Motor neuron (in vitro differentiated cells): Measurements from ENCODE around the gene CAV2. TPM values are rescaled to one million over a fixed set of nuclear protein-coding genes. Genes with fewer than 3 reads are reported as not detected.
A peak's percentile ranks its signal among the peaks of the same experiment; 100 is the strongest.

Experiments used
- ATAC-seq, 8 experiments: fragments of 200-7000 bp; cut with Tn5 transposase; replicated peaks in 6 of 8; 2 replicates each; pipeline ENCODE4 v1.8.0; 2021; ENCODE audit warnings: mild to moderate bottlenecking in 8 of 8, moderate library complexity in 8 of 8
- H3K27ac ChIP-seq, 2 donors: fragments of 250-450 bp; sonication (Bioruptor Pico); 2 replicates each; pipeline ENCODE4 v1.9.0; 2021; ENCODE audit warnings: antibody characterized with exemption in 2 of 2, mild to moderate bottlenecking in 2 of 2, moderate library complexity in 1 of 2
- H3K4me1 ChIP-seq, 2 donors: fragments of 250-450 bp; sonication (Bioruptor Pico); replicated peaks in 1 of 2; 2 replicates each; pipeline ENCODE4 v1.6.1; 2021; ENCODE audit warnings: antibody characterized with exemption in 2 of 2, mild to moderate bottlenecking in 2 of 2, moderate library complexity in 1 of 2
- H3K4me3 ChIP-seq, 5 donors: fragments of 250-450 bp; sonication (Bioruptor Pico); 2 replicates each; pipeline ENCODE4 v1.9.0; 2021; ENCODE audit warnings: antibody characterized with exemption in 5 of 5, mild to moderate bottlenecking in 5 of 5, moderate library complexity in 4 of 5
- WGBS, 10 experiments: fragments of 450-650 bp; shearing (Covaris generic); methylation state at CpG; one replicate each; pipeline ENCODE4 v1.0.0; 2022; 5-methylcytosine and 5-hydroxymethylcytosine counted together
- in situ Hi-C, 9 experiments: fragments of 400-800 bp; cut with MboI; loops; one replicate each; pipeline ENCODE4 v1.15.0; 2021; ENCODE audit warnings: low sequenced_read_pairs in 9 of 9, low pct_unique_long_range_greater_than_20kb in 2 of 9; ENCODE audit not compliant: unreplicated experiment in 9 of 9
- total RNA-seq, 8 experiments: library from RNA; unstranded; fragments of 300-600 nt; gene quantifications; 2 replicates each; pipeline versions ENCODE4 v1.2.3 to v1.2.4, GENCODE V29; 2022

The CAV2 gene
- total RNA-seq, 8 experiments from 2014 or later, result 2.3 to 37.3 (median 4.9) TPM

DNA sequence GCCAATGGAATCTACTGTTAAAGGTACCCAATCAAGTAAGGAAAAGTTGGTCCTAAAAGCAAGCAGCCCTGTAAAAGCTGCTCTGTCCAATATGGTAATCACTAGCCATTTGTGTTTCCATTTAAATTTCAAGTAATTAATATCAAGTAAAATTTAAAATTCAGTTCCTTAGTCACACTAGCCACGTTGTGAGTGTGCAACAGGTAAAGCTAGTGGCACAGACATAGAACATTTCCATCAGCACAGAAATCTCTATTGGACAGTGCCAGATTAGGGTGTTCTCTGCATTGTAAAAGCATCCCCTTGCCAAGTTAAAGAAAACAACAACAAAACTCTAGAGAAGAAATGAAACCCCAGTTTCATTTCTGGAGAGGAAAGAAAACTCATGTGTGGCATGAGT, 29.7 kb downstream of the CAV2 start:
- Histone ChIP-seq H3K4me3 (no peak overlapping the region), H3K4me1 (peaks cover 2 to 6% of the 10 kb centered on the region in 2 donors), H3K27ac (no peak overlapping the region)
- WGBS, 10 experiments, result 9 to 71% (median 37%) methylated on average over 1 of the region's 1 CpG; no CpG with 5 or more reads in 2 of the 10 experiments
- in situ Hi-C loops, result no loop called here
- no peak for ATAC-seq

DNA sequence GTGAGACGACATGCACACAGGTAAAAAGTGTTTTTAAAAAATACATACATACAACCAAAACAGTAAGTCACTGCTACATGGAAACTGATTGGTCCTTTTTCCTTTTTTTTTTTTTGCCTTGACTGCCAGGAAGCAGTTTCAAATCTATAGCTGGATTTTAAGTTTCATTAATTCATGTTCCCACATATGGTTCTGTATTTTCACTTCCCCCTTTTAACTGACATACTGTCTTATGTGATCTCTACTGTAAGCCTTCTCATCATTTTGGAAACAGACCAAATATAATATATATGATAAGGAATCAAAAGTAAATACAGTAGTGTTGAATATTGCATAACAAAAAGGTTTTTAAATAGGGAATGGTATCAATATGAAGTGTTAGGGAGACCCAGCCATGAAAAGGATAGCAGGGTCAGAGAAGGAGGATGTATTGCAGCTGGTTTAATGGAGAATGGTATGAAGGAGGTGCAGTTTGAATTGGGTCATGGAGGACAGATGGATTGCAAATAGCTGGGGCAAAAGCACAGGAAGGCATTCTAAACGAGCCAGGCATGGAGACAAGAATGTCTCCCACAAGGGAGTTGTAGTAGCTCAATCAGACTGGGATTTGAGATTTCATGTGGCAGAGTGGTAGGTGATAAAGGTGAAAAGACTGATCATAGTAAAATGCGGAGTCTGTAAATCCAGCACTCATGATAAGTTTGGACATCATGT, 30.7 kb downstream of the CAV2 start:
- in situ Hi-C loops, result no loop called here

GRCh38 chr7:116532102-116532688, 32.7 kb downstream of the CAV2 start:
- H3K4me1 ChIP-seq, result peaks cover 0 to 4% of the 10 kb centered on the region in 2 donors
- in situ Hi-C loops, result no loop called here
- 0 to 96% (median 68%) methylated on average over 1 to 3 of the region's 3 CpGs; no CpG with 5 or more reads in 2 of the 10 experiments for WGBS, 10 experiments
- H3K4me3 ChIP-seq, result no peak overlapping the region
- H3K27ac ChIP-seq, result no peak overlapping the region
- ATAC-seq, result peak in 3 of 8 experiments; percentile 10 to 74 (median 40)

More for the DNA sequence above, 30.7 kb downstream of the CAV2 start:
- Histone ChIP-seq H3K27ac (no peak overlapping the region), H3K4me1 (peaks cover 0 to 6% of the 10 kb centered on the region in 2 donors), H3K4me3 (no peak overlapping the region)
- no peak for ATAC-seq
- WGBS, 10 experiments, result 46 to 100% (median 80%) methylated on average over 1 to 3 of the region's 3 CpGs

DNA sequence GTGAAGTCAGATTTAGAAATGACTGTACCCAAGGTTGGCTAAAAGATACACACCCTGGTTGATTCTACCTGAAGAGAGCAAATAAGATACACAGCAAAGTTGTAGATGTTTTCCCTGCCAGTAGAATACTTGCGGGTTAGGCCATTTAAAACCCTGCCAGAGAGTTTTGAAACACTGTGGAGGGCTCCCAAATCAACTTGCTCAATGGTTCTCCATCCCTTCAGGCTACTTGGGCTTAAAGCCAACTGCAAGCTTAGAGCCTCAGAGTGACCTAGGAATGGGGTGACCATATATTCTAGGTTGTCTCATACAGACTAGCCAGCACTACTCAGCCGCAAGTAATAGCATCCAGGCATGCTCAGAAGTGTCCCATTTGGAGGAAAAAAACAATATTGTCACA, 35.3 kb downstream of the CAV2 start:
- 0 to 100% (median 87%) methylated on average over 1 to 2 of the region's 2 CpGs; no CpG with 5 or more reads in 2 of the 10 experiments for WGBS, 10 experiments
- no peak for ATAC-seq
- in situ Hi-C loops, result no loop called here

DNA sequence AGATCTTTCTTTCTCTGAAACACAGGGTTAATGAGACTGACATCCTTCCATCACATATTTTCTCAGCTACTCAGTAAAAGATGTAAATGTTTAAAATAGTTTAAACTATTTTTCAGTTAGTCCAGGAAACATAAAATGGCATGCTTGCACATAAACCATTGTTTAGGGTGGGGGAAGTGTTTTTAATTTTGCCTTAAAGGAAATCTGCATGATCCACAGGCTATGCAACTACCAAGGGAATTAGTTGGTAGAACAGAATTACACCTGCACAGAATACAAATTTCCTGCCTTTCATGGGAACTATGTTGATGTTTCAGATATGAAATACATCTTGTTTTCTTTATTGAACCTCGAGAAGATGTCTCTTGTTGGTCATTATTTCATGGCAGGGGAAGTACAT, 35.9 kb downstream of the CAV2 start:
- in situ Hi-C loops, result no loop called here
- 17 to 88% (median 78%) methylated on average over 1 of the region's 1 CpG; no CpG with 5 or more reads in 2 of the 10 experiments for WGBS, 10 experiments
- H3K4me3 ChIP-seq, result no peak overlapping the region
- H3K27ac ChIP-seq, result no peak overlapping the region
- H3K4me1 ChIP-seq, result no peaks in the 10 kb centered on the region
- ATAC-seq, result no peak

More for the DNA sequence above, 35.3 kb downstream of the CAV2 start:
- Histone ChIP-seq H3K4me1 (no peaks in the 10 kb centered on the region), H3K4me3 (no peak overlapping the region), H3K27ac (no peak overlapping the region)

DNA sequence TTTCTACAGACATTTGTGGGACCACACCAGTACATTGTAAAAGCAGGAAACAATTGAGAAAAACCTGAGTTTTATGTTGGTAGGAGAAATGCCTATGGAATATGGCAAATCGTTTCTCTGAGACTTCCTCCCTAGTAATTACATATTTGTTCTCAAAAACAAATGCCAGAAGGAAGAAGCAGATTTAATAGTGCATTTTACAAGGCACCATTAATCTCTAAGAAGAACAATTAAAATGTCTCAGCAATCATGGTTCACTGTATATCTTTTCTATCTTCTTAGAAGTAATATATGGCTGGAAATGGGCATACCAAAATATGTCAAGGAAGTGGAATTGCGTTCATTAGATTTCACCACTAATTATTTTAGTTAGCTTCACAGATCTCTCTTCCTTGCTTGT, 38.6 kb downstream of the CAV2 start:
- no peak overlapping the region for H3K27ac ChIP-seq
- 17 to 100% (median 80%) methylated on average over 1 to 2 of the region's 2 CpGs; no CpG with 5 or more reads in 1 of the 10 experiments for WGBS, 10 experiments
- H3K4me3 ChIP-seq, result no peak overlapping the region
- in situ Hi-C loops, result no loop called here
- no peaks in the 10 kb centered on the region for H3K4me1 ChIP-seq
- no peak for ATAC-seq

DNA sequence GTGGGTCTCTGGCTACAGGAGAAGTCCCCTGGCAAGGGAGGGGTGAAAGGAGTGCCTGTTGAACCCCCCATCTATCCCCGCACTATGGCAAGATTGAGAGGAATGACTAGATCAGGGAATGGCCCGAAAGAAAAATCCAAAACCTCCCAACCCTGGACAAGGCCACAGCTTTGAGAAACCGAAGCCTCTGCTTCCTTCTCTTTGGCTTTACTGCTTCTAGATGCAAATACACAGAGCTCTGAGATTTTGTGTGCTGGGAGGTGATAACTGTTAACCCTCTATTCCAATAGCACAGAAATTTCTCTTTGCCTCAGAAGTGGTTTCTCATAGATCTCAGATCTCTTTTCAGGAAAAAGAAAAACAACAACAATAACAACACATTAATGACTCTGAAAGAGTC, 40.3 kb downstream of the CAV2 start:
- in situ Hi-C loops, result no loop called here
- WGBS, 10 experiments, result 90 to 100% (median 100%) methylated on average over 1 to 3 of the region's 3 CpGs; no CpG with 5 or more reads in 5 of the 10 experiments
- no peak overlapping the region for H3K27ac ChIP-seq
- H3K4me3 ChIP-seq, result no peak overlapping the region
- H3K4me1 ChIP-seq, result no peaks in the 10 kb centered on the region
- no peak for ATAC-seq

GRCh38 chr7:116540743-116541142, 41.2 kb downstream of the CAV2 start:
- Histone ChIP-seq H3K4me3 (no peak overlapping the region), H3K4me1 (no peaks in the 10 kb centered on the region), H3K27ac (no peak overlapping the region)
- ATAC-seq, result no peak
- in situ Hi-C loops, result no loop called here

DNA sequence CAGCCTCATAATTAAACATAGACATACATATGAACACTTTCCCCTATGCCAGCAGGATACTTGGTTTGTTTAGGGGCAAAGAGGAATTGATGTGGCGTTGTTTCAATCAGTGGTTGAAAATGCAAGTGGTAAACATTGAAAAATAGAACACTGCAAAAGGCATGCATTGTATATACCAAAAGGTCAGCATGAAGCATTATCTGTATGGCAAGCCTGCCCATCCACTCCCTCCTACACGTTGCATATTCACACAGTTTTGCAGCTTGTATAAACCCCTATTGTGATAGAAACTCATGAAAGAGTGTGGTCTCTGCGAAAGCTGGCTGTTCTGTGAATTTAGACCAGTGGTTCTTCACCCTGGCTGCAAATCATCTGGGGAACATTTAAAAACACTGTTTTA, 42.4 kb downstream of the CAV2 start:
- no peak for ATAC-seq
- in situ Hi-C loops, result no loop called here
- H3K27ac ChIP-seq, result no peak overlapping the region

GRCh38 chr7:116542618-116543017, 43.1 kb downstream of the CAV2 start:
- no peak for ATAC-seq
- Histone ChIP-seq H3K4me3 (no peak overlapping the region), H3K27ac (no peak overlapping the region), H3K4me1 (peaks cover 2% of the 10 kb centered on the region in 2 donors)
- in situ Hi-C loops, result no loop called here
- WGBS, 10 experiments, result 43 to 100% (median 83%) methylated on average over 1 to 2 of the region's 2 CpGs; no CpG with 5 or more reads in 5 of the 10 experiments

More for the DNA sequence above, 42.4 kb downstream of the CAV2 start:
- H3K4me1 ChIP-seq, result no peaks in the 10 kb centered on the region
- WGBS, 10 experiments, result 25 to 100% (median 76%) methylated on average over 1 to 3 of the region's 3 CpGs; no CpG with 5 or more reads in 3 of the 10 experiments
- no peak overlapping the region for H3K4me3 ChIP-seq

GRCh38 chr7:116543664-116544063, 44.1 kb downstream of the CAV2 start:
- WGBS, 10 experiments, result 0 to 83% (median 60%) methylated on average over 1 to 2 of the region's 2 CpGs; no CpG with 5 or more reads in 2 of the 10 experiments

GRCh38 chr7:116544487-116544886, 44.9 kb downstream of the CAV2 start:
- in situ Hi-C loops, result no loop called here
- WGBS, 10 experiments, result 88 to 100% (median 100%) methylated on average over 1 of the region's 1 CpG; no CpG with 5 or more reads in 2 of the 10 experiments
- no peak for ATAC-seq
- no peak overlapping the region for H3K4me3 ChIP-seq
- H3K4me1 ChIP-seq, result peaks cover 3% of the 10 kb centered on the region in 2 donors
- H3K27ac ChIP-seq, result no peak overlapping the region

More at GRCh38 chr7:116543664-116544063, 44.1 kb downstream of the CAV2 start:
- peaks cover 3% of the 10 kb centered on the region in 2 donors for H3K4me1 ChIP-seq
- ATAC-seq, result peak in 2 of 8 experiments; percentile 45 to 49
- no peak overlapping the region for H3K27ac ChIP-seq
- no peak overlapping the region for H3K4me3 ChIP-seq
- in situ Hi-C loops, result no loop called here

DNA sequence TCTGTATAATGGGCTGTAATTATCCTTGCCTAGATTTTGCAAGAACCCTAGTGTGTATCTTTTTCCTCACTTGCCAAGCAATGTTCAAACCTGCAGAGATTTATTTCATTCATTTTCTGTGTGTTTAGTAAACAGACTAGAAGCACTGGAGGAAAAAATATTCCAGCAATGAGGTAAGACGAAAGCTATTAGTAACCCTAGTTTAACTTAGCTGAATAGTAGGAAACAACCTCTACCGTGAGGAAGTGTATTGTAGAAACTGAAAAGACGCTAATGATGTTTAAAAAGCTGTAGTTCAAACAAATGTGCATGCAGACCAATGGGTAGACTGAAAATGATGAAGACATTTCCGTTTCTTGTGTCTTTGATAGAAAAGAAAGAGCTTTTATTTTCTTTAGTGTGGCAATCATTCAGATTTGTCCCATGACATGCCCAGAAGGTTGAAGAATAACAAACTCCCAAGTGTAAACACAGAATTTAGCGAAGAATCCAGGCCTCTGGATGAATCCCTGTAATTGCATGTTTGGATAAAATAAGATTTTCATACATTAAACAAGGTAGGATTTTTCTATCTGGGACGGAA, 46.0 kb downstream of the CAV2 start:
- peak in 3 of 8 experiments; percentile 29 to 78 (median 40) for ATAC-seq
- WGBS, 10 experiments, result 25 to 94% (median 85%) methylated on average over 2 to 6 of the region's 6 CpGs
- Histone ChIP-seq H3K27ac (no peak overlapping the region), H3K4me3 (no peak overlapping the region), H3K4me1 (peaks cover 3% of the 10 kb centered on the region in 2 donors)
- in situ Hi-C loops, result no loop called here
